ES-I3 (cell line): ENCODE data around the gene CAMK1D.
"Not testable (repeated sequence)": the region's sequence is repeated elsewhere in the genome, so short reads cannot be mapped to it uniquely, and the experiment has no call there.

Source experiments
- H3K36me3 ChIP-seq: 2 replicates; pipeline ENCODE4 v1.6.1; 2013; ENCODE audit warnings: mild to moderate bottlenecking, low read length, control low read depth, moderate library complexity; ENCODE audit not compliant: insufficient read depth
- H3K4me1 ChIP-seq: 2 replicates; pipeline ENCODE4 v1.6.1; 2013; ENCODE audit warnings: mild to moderate bottlenecking, control low read depth, low read length; ENCODE audit not compliant: insufficient read depth
- H3K9ac ChIP-seq: 2 replicates; pipeline ENCODE4 v1.6.1; 2013; ENCODE audit warnings: low read depth, mild to moderate bottlenecking, low read length, moderate library complexity
- H3K9me3 ChIP-seq: 2 replicates; pipeline ENCODE4 v1.6.1; 2013; ENCODE audit warnings: mild to moderate bottlenecking, low read length, moderate library complexity; ENCODE audit not compliant: control insufficient read depth, insufficient read depth

The CAMK1D gene

DNA sequence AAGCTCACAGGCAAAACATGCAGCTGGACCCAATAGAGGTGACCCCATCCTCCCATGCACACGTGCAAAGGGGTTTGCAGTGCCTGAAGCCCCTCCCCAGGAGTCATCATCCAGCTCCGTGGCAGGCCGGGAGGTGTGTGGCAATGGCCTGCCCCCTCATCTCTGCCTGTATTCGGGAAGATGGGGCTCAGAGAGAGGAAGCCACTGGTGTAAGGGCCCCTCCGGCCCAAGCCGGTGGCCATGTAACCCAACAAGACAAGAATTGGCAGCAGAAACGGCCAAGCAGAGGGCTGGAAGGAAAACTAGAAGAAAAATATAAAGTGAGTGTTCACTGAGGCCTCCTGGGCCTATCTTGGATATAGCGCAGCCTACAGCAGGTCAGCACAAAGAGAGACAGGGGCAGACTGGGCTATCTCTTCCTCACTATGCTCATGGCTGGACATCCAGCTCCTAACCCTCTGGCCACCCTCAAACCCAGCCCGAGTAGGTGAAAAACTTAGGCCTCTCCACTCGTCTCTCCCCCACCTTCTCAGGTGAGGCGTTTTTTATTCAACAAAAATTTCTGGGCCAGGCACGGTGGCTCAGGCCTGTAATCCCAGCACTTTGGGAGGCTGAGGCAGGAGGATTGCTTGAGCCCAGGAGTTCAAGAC lies 494.1 kb downstream of the CAMK1D start:
- Histone ChIP-seq H3K4me1 (peaks cover 9% of the 10 kb centered on the region; the same call in 1 of the 2 replicates), H3K9ac (no peak overlapping the region), H3K36me3 (no peaks in the 10 kb centered on the region), H3K9me3 (no peaks in the 10 kb centered on the region)

DNA sequence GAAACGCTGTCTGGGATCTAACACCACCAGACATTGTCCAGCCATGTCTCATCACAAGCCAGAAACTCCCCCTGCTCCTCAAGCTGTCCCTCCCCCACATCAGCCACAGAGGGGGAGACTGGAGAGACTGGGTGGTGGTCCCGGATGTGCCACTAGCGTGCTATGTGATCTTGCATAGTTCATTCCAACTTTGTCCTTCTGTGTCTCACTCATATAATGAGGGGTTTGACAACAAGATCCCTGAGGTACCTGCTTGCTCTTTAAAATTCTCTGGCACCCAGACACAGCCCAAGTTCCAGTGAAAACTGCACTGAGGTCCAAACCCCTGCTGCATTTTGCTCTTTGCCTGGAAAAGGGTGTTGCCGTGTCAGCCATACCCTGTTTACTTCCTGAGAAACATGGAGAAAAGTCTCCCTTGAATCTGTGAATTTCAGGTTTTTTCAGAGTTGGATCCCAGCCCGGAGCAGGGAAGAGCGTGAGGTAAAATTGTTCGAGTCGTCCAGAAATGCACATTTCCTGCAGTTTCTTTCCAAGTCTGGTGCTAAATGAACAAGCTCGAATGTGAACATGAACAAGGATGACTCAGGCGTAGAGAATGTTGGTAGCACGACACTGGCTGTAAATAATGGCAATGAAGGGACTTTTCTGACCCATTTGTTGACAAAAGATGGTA lies 495.6 kb downstream of the CAMK1D start:
- no peaks in the 10 kb centered on the region for H3K9me3 ChIP-seq
- H3K9ac ChIP-seq, result no peak overlapping the region
- no peaks in the 10 kb centered on the region for H3K36me3 ChIP-seq
- H3K4me1 ChIP-seq, result peaks cover 9% of the 10 kb centered on the region; the same call in 1 of the 2 replicates

DNA sequence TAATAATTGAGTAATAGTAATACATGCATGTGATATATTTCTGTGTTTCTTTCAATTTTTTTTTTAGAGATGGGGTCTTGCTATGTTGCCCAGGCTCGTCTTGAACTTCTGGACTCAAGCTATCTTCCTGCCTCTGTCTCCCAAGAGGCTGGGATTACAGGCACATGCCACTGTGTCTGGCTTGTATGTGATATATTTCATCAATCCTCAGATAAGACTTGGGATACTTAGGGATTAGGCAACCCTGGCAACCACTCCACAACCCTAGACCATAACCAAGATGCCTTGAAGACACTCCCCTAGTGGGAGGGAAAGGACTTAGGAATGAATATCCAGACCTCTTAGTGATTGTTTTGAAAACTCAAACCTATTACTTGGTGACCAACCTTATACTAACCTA lies 497.4 kb downstream of the CAMK1D start:
- peaks cover 9% of the 10 kb centered on the region; the same call in 1 of the 2 replicates for H3K4me1 ChIP-seq
- H3K9ac ChIP-seq, result no peak overlapping the region
- H3K36me3 ChIP-seq, result no peaks in the 10 kb centered on the region
- H3K9me3 ChIP-seq, result no peaks in the 10 kb centered on the region

DNA sequence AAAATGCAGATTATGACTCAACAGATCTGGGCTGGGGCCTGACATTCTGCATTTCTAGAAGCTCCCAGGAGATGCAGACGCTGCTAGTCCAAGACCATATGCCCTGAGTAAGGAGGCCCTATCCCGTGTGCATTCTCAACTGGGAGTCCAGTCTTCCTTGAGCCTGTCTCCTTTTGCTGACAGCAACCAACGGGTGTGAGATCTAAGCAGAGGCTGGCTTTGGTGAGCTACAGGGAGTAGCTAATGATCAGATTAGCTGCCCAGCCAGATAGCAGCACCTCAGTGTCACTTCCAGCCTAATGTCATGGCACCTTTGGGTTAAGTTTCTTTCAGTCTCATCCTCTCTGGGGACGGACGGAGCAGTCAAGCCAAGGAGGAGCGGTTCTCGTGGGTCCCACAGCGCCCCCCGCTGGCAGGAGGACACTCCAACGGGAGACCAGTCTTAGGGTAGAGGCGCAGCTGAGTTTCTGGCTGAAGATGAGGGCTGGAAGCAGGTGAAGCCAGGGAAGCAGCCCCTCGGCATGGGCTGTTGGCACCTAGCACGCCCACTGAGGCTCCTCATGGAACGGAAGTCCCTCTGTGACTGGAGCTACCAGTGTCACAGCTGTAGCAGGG lies 498.1 kb downstream of the CAMK1D start:
- Histone ChIP-seq H3K36me3 (no peaks in the 10 kb centered on the region), H3K9me3 (no peaks in the 10 kb centered on the region), H3K9ac (no peak overlapping the region), H3K4me1 (peaks cover 9% of the 10 kb centered on the region; the same call in 1 of the 2 replicates)

DNA sequence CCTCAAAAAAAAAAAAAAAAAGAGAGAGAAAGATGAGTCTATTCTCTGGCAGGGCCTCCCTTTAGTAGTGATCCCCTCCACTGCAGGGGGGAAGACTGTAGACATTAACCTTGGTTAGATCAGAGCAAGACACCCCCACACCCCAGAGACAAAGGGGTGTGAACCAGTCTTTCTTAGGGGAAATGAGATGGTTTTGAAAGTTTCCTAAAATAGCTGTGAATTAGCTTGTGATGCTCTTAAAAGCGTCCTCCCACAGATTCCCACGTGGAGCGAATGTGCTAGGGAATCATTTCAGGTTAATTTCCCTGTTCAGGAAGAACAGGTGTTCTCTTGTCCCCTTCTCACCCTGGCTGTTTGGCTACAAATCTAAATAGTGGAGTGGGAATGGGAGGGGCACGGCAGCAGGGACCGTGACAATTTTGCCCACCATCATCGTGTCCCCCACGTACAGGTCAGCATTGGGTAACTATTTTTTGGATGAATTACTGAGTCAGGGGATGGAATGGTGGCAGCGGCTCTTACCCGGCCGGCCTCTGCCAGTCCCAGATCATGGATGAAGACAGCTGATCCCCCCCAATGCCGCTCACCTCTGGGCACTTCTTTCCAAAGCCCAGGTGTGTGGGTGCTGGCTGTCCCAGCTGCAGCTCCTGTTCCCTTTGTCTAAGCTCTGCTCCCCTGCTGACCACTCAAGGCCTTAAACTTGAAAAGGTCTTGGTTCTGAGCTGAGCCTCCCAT lies 499.3 kb downstream of the CAMK1D start:
- no peaks in the 10 kb centered on the region for H3K36me3 ChIP-seq
- H3K4me1 ChIP-seq, result peaks cover 9% of the 10 kb centered on the region; the same call in 1 of the 2 replicates
- H3K9me3 ChIP-seq, result no peaks in the 10 kb centered on the region
- no peak overlapping the region for H3K9ac ChIP-seq

DNA sequence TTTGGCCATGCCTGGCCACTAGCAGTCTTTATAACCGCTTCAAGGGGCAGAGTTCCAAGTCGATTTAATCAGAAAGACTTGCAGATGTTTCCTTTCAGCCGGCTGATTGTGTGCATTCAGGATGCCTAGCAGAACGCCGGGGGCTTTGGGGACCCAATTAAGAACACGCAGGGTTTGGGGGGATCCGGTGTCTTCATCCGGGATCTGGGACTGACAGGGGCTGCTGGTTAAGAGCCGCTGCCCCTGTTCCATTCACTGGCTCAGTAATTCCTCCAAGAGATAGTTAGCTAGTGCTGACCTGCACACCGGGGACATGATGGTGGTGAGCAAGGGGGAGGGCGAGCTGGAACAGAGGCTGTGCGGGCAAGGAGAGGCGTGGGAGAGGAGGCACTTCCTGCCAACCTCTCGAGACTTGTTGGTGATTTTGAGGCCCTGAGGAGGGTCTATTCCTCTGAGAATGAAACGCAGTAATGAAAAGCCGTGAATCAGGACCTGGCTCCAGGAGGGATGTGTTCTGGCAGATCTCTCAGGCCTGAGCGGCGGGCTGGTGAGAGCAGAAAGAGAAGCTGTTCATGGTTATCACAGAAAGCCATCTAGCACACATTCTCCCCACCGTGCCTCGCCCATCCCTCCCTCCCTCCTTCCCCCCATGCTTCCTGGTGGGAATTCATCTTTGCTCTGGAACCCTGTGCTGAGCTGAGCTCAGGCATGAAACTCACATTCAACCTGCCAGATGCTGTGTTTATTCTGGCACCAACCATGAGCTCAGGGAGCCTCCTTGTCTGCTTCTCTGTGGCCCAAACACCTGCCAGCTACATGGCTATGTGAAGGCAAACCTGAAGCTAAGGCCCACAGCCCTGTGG lies 500.2 kb downstream of the CAMK1D start:
- Histone ChIP-seq H3K9ac (no peak overlapping the region), H3K4me1 (peaks cover 7% of the 10 kb centered on the region; the same call in 1 of the 2 replicates), H3K9me3 (no peaks in the 10 kb centered on the region), H3K36me3 (no peaks in the 10 kb centered on the region)

DNA sequence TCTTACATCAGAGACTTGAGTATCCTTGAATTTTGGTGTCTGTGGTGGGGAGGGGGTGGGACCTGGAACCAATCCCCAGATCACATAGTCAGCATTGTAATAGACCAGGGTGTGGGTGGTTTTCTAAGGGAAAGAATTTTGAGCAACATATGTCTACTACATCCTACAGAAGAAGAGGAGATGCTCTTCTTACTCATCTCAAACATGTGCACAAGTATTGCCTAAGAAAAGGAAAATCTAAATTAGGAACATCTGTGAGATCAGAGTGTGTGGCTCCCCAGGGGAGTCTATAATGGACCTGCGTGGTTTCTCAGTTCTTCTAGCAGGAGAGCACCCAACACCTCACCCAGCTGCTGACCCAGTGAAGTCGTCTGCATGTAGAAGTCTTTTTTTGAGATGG lies 503.3 kb downstream of the CAMK1D start:
- no peaks in the 10 kb centered on the region for H3K36me3 ChIP-seq
- H3K9me3 ChIP-seq, result no peaks in the 10 kb centered on the region
- H3K4me1 ChIP-seq, result no peaks in the 10 kb centered on the region
- H3K9ac ChIP-seq, result no peak overlapping the region

DNA sequence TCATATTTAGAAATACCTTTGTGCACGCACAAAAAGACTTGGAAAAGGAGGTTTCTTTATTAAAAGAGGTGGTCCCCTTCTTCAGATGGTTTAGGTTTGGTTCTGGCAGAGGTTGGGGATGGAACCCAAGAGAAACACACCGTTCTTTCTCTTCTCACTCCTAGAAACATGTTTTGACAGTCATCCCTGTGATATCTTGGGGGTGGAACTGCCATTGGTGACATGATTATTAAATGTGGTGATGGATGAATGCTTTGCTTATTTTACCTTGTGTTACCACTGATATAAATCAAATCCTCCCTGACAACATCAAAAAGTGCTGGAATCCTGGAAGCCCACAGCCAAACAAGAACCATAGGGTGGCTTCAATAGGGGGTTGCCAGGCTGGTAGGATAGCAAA lies 505.6 kb downstream of the CAMK1D start:
- no peaks in the 10 kb centered on the region for H3K9me3 ChIP-seq
- no peak overlapping the region for H3K9ac ChIP-seq
- H3K4me1 ChIP-seq, result no peaks in the 10 kb centered on the region

DNA sequence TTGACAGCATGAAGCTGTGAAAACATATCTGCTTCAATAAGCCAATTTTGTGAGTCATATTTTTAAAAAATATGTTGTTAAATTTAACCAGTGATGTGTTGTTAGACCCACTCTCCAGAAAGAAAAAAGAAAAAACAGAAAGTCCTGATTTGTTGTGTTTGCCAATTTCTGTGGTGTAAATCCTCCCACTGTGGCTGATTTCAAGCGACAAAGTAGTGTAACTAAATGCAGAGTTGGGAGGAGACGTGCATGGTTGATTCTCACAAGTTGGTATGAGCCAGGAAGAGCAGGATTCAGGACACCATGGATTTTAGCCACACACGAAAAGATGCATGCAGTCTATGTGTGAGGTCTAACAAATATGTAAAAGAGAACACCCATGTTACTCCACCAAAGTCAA lies 513.1 kb downstream of the CAMK1D start:
- no peak overlapping the region for H3K9ac ChIP-seq
- no peaks in the 10 kb centered on the region for H3K9me3 ChIP-seq
- H3K4me1 ChIP-seq, result no peaks in the 10 kb centered on the region
- no peaks in the 10 kb centered on the region for H3K36me3 ChIP-seq

More for the DNA sequence above, 505.6 kb downstream of the CAMK1D start:
- H3K36me3 ChIP-seq, result no peaks in the 10 kb centered on the region

DNA sequence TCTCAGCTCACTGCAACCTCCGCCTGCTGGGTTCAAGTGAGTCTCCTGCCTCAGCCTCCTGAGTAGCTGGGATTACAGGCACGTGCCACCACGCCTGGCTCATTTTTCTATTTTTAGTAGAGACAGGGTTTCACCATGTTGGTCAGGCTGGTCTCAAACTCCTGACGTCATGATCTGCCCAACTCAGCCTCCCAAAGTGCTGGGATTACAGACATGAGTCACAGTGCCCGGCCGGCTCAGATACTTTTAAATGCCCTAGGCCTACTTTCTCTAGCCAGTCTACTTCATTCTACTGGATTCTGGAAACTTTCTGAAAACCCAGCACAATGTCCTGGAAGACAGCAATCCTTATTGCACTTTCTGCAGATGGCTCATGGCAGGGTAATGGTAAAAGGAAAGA lies 516.2 kb downstream of the CAMK1D start:
- not testable (repeated sequence) for H3K36me3 ChIP-seq

DNA sequence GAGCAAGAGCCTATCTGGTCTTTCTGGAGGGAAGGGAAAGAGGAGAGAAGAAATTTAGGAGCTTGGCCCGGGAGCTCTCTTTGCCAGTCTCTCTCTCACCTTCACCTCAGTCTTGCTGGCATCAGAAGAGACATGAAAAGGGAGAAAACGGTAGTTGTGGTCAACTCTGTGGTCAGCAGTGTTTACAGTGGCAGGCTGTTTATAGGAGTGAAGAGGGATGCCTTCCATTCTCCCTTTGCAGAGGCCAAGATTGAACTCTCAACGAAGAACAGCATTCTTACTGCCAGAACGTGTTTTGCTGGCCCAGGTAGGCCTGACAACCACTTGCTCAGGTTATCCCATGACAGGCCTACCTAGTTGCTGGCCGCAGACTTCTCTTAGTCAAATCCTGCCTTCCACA lies 518.9 kb downstream of the CAMK1D start:
- Histone ChIP-seq H3K9me3 (no peaks in the 10 kb centered on the region), H3K36me3 (no peaks in the 10 kb centered on the region), H3K4me1 (no peaks in the 10 kb centered on the region), H3K9ac (no peak overlapping the region)

More for the DNA sequence above, 516.2 kb downstream of the CAMK1D start:
- H3K9me3 ChIP-seq, H3K9ac ChIP-seq, H3K4me1 ChIP-seq: not testable (repeated sequence)

DNA sequence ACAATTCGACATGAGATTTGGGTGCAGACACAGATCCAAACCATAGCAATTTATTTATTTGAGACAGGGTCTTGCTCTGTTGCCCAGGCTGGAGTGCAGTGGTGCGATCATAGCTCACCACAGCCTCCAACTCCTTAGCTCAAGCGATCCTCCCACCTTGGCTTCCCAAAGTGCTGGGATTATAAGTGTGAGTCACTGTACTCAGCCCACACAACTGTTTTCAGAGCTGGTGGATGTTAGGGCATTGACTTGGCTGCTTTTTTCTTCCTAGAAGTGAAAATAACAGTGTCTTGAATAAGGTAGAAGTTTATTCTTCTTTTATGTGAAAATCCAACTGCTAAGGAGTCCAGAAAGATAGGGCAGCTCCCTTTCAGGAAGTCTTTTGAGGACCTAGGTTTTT lies 520.1 kb downstream of the CAMK1D start:
- H3K4me1 ChIP-seq, result no peaks in the 10 kb centered on the region
- no peaks in the 10 kb centered on the region for H3K36me3 ChIP-seq
- no peak overlapping the region for H3K9ac ChIP-seq
- H3K9me3 ChIP-seq, result no peaks in the 10 kb centered on the region

DNA sequence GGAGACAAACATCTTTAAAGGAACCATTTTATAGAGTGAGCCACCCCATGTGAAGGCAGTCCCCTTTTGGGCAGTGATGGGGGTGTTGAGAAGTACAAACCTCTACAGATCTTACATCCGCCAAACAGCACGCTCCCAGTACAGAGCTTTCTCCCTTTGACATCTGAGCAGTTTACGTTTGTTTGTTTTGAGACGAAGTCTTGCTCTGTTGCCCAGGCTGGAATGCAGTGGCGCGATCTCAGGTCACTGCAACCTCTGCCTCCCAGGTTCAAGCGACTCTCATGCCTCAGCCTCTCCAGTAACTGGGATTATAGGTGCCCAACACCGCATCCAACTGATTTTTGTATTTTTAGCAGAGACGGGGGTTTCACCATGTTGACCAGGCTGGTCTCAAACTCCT lies 523.2 kb downstream of the CAMK1D start:
- Histone ChIP-seq H3K36me3 (no peaks in the 10 kb centered on the region), H3K4me1 (no peaks in the 10 kb centered on the region), H3K9ac (no peak overlapping the region), H3K9me3 (no peaks in the 10 kb centered on the region)

DNA sequence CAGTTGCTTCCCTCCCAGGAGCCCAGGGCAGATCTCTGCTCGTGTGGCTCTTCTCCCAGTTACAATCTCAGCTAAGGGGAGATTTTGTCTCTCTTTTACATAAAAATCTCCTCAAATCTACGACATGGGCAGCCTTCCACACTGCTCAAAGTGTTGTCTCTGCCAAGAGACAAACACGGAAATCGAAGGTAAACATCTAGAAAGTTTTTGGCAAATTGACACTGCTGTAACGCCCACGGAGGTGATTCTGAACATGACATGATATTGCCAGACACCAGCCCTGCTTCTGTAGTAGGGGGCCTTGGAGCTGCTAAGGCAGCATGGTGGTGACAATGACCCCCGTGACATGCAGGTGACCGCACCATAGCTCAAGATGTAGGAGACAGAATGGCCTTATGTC lies 523.8 kb downstream of the CAMK1D start:
- H3K9me3 ChIP-seq, result no peaks in the 10 kb centered on the region
- no peaks in the 10 kb centered on the region for H3K4me1 ChIP-seq
- no peak overlapping the region for H3K9ac ChIP-seq

More for the DNA sequence above, 523.8 kb downstream of the CAMK1D start:
- H3K36me3 ChIP-seq, result no peaks in the 10 kb centered on the region
